ENCODE measurements around the gene POM121L12. TPM values are rescaled to one million over a fixed set of nuclear protein-coding genes. Genes with fewer than 3 reads are reported as not detected.

Gene POM121L12
- total RNA-seq, 1 experiment from 2014 or later: not detected

- TF ChIP-seq NR2C2 (CRISPR knock-in tag; IDR thresholded peaks at IDR 0.05) (no peak), TCF7 (CRISPR knock-in tag; IDR thresholded peaks at IDR 0.05; ENCODE audit: low read depth) (no peak), ESRRA (CRISPR knock-in tag; IDR thresholded peaks at IDR 0.05; ENCODE audit: borderline replicate concordance) (no peak)
- TF ChIP-seq, protein P1, sequence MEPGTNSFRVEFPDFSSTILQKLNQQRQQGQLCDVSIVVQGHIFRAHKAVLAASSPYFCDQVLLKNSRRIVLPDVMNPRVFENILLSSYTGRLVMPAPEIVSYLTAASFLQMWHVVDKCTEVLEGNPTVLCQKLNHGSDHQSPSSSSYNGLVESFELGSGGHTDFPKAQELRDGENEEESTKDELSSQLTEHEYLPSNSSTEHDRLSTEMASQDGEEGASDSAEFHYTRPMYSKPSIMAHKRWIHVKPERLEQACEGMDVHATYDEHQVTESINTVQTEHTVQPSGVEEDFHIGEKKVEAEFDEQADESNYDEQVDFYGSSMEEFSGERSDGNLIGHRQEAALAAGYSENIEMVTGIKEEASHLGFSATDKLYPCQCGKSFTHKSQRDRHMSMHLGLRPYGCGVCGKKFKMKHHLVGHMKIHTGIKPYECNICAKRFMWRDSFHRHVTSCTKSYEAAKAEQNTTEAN (CRISPR knock-in tag; IDR thresholded peaks at IDR 0.05): no peak
Observed at GRCh38 chr7:53002389-53002788, 33.0 kb upstream of the POM121L12 start (continued).

DNA sequence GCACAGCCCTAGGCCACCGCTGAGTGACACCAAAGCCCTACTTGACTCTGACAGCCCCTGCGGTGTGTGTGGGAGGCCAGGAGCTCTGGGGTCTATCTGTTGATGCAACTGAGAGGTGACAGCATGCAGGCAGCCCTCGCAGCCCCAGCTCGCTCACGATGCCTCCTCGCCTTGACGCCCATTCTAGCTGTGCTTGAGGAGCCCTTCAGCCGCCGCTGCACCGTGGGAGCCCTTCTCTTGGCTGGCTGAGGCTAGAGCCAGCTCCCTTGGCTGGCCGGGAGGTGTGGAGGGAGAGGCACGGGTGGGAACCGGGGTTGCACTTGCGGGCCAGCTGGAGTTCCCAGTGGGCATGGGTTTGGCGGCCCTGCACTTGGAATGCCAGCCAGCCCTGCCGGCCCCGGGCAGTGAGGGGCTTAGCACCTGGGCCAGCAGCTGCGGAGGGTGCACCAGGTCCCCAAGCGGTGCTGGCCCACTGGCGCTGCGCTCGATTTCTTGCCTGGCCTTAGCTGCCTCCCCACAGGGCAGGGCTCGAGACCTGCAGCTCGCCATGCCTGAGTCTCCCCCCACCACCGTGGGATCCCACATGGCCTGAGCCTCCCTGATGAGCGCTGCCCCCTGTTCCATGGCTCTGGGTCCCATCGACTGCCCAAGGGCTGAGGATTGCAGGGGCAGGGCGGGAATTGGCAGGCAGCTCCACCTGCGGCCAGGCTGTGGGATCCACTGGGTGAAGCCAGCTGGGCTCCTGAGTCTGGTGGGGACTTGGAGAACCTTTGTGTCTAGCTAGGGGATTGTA lies 31.6 kb upstream of the POM121L12 start:
- CTCF ChIA-PET: no interaction called here

DNA sequence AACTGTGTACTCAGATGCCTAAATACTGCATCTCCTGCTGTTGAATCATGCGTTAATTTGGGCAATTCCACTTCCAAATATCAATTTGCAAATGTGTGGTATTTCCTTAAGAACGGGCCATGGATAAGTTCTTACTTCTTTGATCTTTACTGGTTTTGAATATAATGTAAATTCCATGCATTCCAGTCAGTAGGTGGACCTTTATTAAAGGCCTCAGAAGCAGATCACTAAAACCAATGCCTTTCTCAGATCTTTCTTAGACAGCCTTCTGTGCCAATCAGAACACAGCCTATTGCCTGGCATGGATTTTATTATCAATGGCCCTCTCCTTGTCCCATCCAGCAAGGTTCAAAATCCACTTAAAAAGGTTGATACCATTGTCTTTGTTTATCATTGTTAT lies 21.5 kb upstream of the POM121L12 start:
- H3K4me3 Mint-ChIP-seq: no peak overlapping the region
- peaks cover 16% of the 10 kb centered on the region for H3K4me1 Mint-ChIP-seq
- ATAC-seq: no peak
- ChIA-PET POLR2A (no interaction called here), CTCF (no interaction called here)
- peaks cover 58% of the 10 kb centered on the region for H3K9me3 Mint-ChIP-seq
- no peaks in the 10 kb centered on the region for H3K27me3 Mint-ChIP-seq (ENCODE audit: low read depth)
- no peak for DNase-seq (ENCODE audit: low spot score)
- H3K27ac Mint-ChIP-seq: no peak overlapping the region
- peaks cover 19% of the 10 kb centered on the region for H3K36me3 Mint-ChIP-seq
- TF ChIP-seq ZNF416 (CRISPR knock-in tag; IDR thresholded peaks at IDR 0.05) (no peak), PRRX2 (CRISPR knock-in tag; IDR thresholded peaks at IDR 0.05) (no peak), NR3C1 (CRISPR knock-in tag; conservative IDR thresholded peaks at IDR 0.05; ENCODE audit: low read depth) (no peak)

More for the DNA sequence above, 31.6 kb upstream of the POM121L12 start:
- no peak for ATAC-seq
- POLR2A ChIA-PET: no interaction called here
- peaks cover 44% of the 10 kb centered on the region for H3K9me3 Mint-ChIP-seq
- no peaks in the 10 kb centered on the region for H3K27me3 Mint-ChIP-seq (ENCODE audit: low read depth)
- DNase-seq (ENCODE audit: low spot score): no peak
- peaks cover 24% of the 10 kb centered on the region for H3K36me3 Mint-ChIP-seq
- H3K4me3 Mint-ChIP-seq: no peak overlapping the region
- TF ChIP-seq ZNF121 (CRISPR knock-in tag; IDR thresholded peaks at IDR 0.05) (no peak), GABPB1 (CRISPR knock-in tag; IDR thresholded peaks at IDR 0.05) (no peak), ETV6 (CRISPR knock-in tag; IDR thresholded peaks at IDR 0.05) (no peak), CDX4 (CRISPR knock-in tag; IDR thresholded peaks at IDR 0.05; ENCODE audit: borderline replicate concordance) (no peak), RORB (CRISPR knock-in tag; IDR thresholded peaks at IDR 0.05) (no peak)
- no peaks in the 10 kb centered on the region for H3K4me1 Mint-ChIP-seq
- H3K27ac Mint-ChIP-seq: no peak overlapping the region

- ChIA-PET POLR2A (no interaction called here), CTCF (no interaction called here)
- H3K4me3 Mint-ChIP-seq: no peak overlapping the region
- H3K9me3 Mint-ChIP-seq: peaks cover 43% of the 10 kb centered on the region
- no peaks in the 10 kb centered on the region for H3K27me3 Mint-ChIP-seq (ENCODE audit: low read depth)
- TF ChIP-seq TCF7 (CRISPR knock-in tag; IDR thresholded peaks at IDR 0.05; ENCODE audit: low read depth) (no peak), ZMAT4 (CRISPR knock-in tag; IDR thresholded peaks at IDR 0.05) (no peak)
- H3K36me3 Mint-ChIP-seq: peaks cover 16% of the 10 kb centered on the region
- no peak for ATAC-seq
- H3K4me1 Mint-ChIP-seq: peaks cover 22% of the 10 kb centered on the region
- no peak overlapping the region for H3K27ac Mint-ChIP-seq
- DNase-seq (ENCODE audit: low spot score): no peak
Observed at GRCh38 chr7:53015463-53015862, 20.0 kb upstream of the POM121L12 start.

- peaks cover 4% of the 10 kb centered on the region for H3K9me3 Mint-ChIP-seq
- ATAC-seq (no peak), DNase-seq (ENCODE audit: low spot score) (no peak)
- no peaks in the 10 kb centered on the region for H3K27me3 Mint-ChIP-seq (ENCODE audit: low read depth)
- no peak overlapping the region for H3K4me3 Mint-ChIP-seq
- H3K36me3 Mint-ChIP-seq: no peaks in the 10 kb centered on the region
- POLR2A ChIA-PET: no interaction called here
- H3K4me1 Mint-ChIP-seq: peaks cover 12% of the 10 kb centered on the region
- CTCF ChIA-PET: no interaction called here
- no peak overlapping the region for H3K27ac Mint-ChIP-seq
- TF ChIP-seq NFYB (CRISPR knock-in tag; conservative IDR thresholded peaks at IDR 0.05; ENCODE audit: low read depth): no peak
- TF ChIP-seq ZNF219 (CRISPR knock-in tag; IDR thresholded peaks at IDR 0.05; ENCODE audit: borderline replicate concordance): no peak
- no peak for TF ChIP-seq ESRRA (CRISPR knock-in tag; IDR thresholded peaks at IDR 0.05; ENCODE audit: borderline replicate concordance)
- TF ChIP-seq JAZF1 (CRISPR knock-in tag; IDR thresholded peaks at IDR 0.05): no peak
- no peak for TF ChIP-seq TEAD4 (CRISPR knock-in tag; IDR thresholded peaks at IDR 0.05)
- TF ChIP-seq RELA (CRISPR knock-in tag; IDR thresholded peaks at IDR 0.05; ENCODE audit: borderline replicate concordance): no peak
- TF ChIP-seq TP53 (CRISPR knock-in tag; IDR thresholded peaks at IDR 0.05): no peak
- TF ChIP-seq, protein P2, sequence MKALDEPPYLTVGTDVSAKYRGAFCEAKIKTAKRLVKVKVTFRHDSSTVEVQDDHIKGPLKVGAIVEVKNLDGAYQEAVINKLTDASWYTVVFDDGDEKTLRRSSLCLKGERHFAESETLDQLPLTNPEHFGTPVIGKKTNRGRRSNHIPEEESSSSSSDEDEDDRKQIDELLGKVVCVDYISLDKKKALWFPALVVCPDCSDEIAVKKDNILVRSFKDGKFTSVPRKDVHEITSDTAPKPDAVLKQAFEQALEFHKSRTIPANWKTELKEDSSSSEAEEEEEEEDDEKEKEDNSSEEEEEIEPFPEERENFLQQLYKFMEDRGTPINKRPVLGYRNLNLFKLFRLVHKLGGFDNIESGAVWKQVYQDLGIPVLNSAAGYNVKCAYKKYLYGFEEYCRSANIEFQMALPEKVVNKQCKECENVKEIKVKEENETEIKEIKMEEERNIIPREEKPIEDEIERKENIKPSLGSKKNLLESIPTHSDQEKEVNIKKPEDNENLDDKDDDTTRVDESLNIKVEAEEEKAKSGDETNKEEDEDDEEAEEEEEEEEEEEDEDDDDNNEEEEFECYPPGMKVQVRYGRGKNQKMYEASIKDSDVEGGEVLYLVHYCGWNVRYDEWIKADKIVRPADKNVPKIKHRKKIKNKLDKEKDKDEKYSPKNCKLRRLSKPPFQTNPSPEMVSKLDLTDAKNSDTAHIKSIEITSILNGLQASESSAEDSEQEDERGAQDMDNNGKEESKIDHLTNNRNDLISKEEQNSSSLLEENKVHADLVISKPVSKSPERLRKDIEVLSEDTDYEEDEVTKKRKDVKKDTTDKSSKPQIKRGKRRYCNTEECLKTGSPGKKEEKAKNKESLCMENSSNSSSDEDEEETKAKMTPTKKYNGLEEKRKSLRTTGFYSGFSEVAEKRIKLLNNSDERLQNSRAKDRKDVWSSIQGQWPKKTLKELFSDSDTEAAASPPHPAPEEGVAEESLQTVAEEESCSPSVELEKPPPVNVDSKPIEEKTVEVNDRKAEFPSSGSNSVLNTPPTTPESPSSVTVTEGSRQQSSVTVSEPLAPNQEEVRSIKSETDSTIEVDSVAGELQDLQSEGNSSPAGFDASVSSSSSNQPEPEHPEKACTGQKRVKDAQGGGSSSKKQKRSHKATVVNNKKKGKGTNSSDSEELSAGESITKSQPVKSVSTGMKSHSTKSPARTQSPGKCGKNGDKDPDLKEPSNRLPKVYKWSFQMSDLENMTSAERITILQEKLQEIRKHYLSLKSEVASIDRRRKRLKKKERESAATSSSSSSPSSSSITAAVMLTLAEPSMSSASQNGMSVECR (CRISPR knock-in tag; IDR thresholded peaks at IDR 0.05; ENCODE audit: borderline replicate concordance): no peak
- no peak for TF ChIP-seq ETV6 (CRISPR knock-in tag; IDR thresholded peaks at IDR 0.05)
- TF ChIP-seq, protein P3, sequence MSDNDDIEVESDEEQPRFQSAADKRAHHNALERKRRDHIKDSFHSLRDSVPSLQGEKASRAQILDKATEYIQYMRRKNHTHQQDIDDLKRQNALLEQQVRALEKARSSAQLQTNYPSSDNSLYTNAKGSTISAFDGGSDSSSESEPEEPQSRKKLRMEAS (CRISPR knock-in tag; IDR thresholded peaks at IDR 0.05): no peak
Observed at GRCh38 chr7:53022893-53023292, 12.5 kb upstream of the POM121L12 start.
